ENCODE data around the gene POLR1C.
"Not testable (repeated sequence)": the region's sequence is repeated elsewhere in the genome, so short reads cannot be mapped to it uniquely, and the experiment has no call there.

The POLR1C gene

DNA sequence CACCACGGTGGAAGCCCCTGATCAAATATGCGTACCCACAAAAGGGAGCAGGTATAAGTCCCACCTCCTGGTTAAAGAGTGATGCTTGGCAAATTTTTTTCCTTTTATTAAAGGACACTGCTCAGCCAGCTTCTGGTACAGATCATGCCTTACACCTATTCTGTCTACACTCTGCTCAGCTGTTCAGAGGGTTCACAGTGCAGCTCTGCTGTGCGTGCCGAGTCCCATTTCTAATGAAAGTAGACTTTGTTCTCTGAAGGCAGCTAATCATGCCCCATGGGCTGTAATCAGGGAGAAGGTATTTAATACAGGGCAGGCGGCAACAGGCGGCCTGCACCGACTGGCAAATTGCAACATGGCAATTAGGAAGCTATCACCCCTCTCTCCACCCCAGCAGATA is 23.1 kb upstream of the POLR1C start:
- DNase-seq = no peak

DNA sequence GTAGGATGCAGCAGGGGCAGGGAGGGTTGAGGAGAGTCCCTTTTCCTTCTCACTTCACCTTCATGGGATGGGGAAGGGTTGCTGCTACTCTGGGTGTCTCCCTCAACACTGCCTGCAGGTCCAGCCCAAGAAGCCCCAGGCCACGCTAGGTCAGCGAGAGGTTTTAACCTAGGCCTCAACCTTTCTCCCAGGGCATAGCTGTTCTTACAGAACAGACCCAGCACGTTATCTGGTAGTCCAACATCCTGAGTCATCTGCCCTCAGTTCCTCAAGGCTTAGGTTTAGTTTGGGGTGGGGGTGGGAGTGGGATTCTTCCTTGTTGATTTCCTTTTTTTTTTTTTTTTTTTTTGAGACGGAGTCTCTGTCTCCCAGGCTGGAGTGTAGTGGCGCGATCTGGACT is 22.6 kb upstream of the POLR1C start:
- no peak for DNase-seq

DNA sequence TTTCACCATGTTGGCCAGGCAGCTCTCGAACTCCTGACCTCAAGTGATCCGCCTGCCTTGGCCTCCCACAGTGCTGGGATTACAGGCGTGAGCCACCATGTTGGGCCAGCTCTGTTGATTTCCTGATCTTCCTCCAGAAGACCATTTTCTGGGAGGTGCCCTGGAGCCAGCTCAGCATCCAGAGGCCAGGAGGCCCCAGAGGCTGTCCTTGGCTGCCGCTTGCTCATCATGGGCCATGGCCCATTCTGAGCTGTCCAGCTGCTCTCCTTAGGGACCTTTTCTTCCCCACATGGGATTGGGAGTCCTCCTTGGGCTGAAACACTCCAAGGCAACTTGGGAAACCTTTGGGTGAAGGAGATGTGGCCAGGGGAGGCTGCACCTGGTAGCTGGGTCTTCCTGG is 22.1 kb upstream of the POLR1C start:
- DNase-seq = no peak

DNA sequence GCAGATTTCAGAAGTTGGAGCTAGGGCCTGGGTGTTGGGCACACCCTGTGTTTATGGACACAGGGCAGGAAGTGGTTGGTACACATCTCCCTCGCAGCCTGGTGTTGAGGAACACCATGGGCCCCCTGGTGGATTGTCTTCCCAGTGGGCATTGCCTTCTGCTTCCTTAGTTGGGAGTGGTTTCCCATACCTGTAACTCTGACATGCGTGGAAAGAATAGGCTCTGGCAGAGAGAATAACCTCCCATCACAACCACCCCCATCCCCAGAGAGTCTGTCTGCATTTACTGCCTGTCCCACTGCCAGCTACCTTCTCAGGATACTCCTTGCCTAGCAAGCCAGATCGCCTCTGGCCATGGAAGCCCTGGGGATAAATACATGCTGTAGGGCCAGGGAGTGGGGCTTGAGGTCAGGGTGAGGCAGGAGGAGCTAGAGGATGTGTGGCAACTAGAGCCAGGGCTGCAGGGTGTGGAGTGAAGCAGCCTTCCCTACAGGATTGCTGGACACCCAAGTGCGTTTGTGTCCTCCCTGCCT is 21.4 kb upstream of the POLR1C start:
- no peak for DNase-seq

GRCh38 chr6:43496370-43497128 is 20.3 kb upstream of the POLR1C start:
- DNase-seq = no peak

DNA sequence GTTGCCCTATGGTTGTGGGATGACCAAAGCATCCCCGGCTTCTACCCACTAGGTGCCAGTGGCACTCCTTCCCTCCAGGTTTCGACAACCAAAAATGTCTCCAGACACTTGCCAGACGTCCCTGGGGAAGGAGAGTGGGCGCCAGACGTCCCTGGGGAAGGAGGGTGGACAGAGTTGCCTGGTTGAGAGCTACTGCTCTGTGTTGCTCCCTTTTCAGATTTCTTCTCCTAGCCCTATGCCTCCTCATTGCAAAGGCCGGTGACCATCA is 19.8 kb upstream of the POLR1C start:
- DNase-seq = no peak

DNA sequence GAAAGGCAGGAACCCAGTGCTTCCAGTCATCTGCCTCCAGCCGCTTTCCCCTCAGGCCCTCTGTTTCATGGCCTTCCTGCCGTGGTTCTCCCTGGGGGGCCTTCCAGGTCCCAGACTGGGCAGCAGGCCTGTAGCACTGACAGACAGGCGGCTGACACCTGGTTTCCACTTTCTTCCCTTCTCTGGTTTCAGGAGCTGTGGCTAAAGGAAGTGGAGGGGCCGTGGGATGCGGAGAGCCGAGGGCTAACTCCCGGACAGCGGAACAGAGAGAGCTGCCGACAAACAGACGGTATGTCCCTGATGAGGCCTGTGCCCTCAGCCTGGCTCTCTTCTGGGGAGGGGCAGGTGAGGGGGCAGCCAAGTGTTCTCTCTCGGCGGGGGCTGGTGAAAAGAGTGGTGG is 19.2 kb upstream of the POLR1C start:
- DNase-seq = no peak

GRCh38 chr6:43498291-43498690 is 18.6 kb upstream of the POLR1C start:
- not testable (repeated sequence) for DNase-seq

DNA sequence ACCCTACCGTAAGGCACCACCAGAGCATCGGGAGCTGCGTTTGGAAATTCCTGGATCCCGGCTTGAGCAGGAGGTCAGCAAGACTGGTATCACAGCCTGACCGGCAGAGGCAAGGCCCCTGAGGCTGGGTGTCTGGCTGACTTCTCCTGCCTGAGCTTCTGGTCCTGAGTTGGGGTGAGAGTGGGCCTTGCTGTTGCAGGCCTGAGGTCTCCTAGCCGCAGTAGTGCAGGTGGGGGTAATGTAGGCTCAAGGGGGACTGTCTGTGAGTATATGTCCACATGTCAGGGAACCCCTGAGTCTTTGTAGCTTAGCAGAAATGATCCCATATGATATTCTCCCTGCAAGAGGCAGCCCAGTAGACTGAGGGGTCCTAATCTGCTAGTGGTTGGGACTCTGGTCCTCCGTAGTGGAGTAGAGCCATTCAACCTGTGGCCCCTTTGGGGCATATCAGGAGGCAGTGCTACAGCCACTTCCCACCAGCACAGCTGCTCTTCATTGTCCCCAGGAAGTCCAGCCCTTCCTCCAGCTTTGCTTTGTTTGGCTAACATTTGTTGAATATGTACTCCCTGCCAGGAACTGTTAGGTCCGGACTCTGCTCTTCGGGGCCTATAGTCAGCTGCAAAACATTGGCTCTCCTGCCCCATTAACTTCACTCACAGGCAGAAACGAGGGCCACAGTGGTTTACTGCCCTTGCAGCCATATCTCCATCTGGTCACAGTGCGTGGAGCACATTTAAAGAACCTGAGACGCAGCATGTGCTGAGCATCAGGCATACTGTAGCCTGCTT is 17.7 kb upstream of the POLR1C start:
- DNase-seq = no peak

DNA sequence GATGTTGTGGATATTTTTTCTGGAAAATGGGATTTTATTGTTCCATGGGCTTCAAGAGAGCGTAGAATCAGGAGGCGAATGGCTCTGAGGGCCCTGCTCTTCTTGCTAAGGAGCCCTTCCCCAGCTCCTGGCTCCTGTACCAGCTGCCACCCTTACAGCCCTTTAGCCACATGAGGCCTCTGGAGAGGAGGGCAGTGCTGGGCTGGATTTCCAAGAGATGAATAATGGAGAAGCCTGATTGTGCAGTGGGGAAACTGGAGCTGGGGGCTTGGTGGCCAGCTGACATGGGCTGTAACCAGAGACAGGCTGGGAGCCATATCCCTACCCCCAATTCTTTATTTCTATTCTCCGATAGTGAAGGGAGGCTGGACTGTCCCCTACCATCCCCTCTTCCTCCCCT is 16.0 kb upstream of the POLR1C start:
- no peak for DNase-seq

DNA sequence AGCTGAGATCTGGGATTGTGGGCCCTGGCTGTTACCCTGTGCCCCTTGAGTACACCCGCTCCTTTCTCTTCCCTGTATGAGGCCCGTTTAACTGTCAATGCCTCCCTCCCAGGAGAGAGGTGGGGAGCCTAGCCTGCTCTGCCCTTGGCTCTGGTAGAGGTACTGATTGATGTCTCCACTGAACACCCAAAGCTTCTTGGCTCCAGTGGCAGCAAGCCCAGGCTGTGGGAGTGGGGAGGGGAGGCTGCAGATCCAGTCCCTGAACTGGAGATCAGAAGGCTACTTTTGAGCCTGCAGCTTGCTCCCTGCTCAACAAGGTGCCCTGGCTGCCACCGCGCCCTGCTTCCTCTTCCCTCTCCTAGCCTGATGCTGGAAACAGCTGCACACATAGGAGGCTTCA is 14.2 kb upstream of the POLR1C start:
- no peak for DNase-seq

DNA sequence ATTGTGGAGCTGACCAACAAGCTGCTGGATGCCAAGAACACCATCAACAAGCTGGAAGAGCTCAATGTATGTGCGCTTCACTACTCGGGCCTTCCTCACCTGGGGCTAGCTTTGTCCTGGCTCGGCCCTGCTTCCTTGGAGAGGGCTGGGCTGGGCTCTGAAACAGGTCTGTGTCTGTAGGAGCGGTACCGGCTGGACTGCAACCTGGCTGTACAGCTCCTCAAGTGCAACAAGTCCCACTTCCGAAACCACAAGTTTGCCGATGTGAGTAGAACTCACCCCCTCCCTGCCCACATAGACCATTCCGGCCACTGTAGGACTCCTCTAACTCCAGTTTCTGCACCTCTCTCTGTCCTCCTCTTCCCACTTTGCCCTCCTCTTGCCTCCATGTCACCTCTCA is 13.4 kb upstream of the POLR1C start:
- no peak for DNase-seq

- no peak for DNase-seq
These were observed 11.9 kb upstream of the POLR1C start for GRCh38 chr6:43504756-43505593.

GRCh38 chr6:43505718-43506117 is 11.2 kb upstream of the POLR1C start:
- DNase-seq = no peak

DNA sequence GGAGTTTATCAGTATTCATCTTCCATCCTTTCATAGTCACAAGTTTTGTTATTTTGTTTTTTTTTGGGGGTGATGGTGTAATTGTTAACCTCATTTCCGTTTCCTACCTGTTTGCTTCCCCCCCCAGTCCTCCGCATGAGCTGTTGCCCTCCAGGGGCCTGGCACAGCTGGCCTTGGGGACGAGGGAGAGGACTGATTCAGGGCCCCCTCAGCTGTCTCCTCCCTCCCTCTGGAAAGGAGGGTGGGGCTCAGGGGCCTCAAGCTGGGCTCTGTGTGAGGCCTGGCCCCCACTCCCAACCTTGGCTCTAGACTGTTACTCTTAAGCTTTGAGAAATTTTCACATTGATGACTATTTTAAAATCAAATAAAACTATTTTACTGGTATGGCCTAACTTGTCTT is 10.7 kb upstream of the POLR1C start:
- no peak for DNase-seq

DNA sequence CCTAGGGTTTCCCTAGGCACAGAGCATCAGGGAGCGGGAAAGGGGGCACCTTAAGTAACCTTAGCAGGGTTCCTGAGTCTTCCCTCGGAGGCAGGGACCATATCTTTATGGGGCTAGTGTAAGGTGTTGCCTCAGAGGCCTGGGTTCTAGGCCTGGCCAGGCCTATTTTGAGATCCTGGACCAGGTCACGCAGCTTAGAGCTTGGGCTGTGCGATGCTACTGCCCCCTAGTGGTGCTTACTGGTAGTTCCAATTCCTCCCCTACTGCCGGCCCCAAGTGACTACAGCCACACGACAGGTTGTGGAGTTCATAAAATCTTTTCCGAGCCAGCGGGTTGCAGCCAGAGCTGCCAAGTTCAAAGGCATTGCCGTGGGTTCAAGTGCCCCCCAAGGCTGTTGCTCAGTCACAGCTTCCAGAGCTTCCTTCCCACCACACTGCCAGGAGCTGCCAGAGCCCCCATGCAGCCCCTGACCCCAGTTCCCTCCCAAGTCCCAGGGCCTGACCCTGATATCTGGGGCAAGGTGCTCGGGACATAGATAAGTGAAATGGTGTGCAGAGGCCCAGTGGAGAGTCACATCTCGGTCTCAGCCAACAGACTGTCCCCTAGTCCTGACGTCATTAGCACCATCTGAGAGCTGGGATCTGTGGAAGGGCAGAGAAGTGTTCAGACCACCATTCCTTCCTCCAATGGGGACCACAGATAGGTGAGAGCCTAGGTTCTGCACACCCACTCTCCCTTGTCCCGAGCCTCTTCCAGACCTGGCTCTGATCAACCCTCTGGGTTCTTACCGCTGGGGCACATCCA is 10.0 kb upstream of the POLR1C start:
- DNase-seq = peak; percentile 84

- DNase-seq = no peak
These were observed 8.3 kb upstream of the POLR1C start for GRCh38 chr6:43508481-43509141.

GRCh38 chr6:43509142-43509983 is 7.5 kb upstream of the POLR1C start:
- DNase-seq = no peak

DNA sequence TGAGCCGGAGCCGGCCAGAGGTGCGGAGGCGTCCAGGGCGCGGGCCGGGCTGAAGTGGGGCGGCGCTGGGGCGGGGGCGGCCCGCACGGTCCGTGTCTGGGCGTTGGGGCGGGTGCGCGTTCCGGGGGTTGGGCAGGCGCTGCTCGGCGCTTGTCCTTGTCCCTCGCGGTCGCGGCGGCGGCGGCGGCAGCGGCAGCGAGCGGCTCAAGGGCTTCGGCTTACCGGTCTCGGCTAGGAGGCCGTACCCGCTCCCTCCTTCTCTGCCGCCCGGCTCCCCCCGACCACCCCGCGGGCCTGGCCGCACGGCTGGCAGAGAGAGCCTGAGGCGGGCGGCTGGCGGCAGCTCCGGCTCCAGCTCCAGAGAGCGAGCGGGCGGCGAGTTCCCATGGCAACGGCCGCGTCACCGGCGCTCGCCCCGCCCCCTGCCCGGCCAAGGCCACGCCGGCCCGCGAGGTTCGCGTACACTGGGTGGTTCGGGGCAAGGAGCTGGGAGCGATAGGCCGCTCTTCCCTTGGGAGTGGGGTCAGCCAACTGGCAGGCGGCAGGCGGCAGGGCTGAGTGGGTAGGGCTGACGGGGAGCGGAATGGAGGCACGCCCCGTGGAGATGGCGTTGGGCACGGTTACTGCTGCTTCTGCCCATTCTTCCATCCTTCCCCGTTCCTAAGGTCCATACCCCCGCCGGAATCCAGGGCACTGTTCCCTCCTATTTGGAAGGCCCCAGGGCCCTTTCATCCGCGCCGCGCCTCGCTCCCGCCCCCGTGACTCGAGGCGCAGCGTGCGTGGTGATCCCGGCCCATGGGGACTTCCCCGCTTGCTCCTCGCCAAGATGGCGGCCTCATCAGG is 6.7 kb upstream of the POLR1C start, which contains the start of gene LRRC73:
Gene LRRC73 (minus strand): TSS at position 363 of the 843 bp plus-strand sequence. CDS start 561 bp downstream, outside the sequence.
- peak; percentile 79 for DNase-seq

- DNase-seq = no peak
These were observed 6.1 kb upstream of the POLR1C start for GRCh38 chr6:43510827-43511163.

Data from stimulated activated CD4-positive, alpha-beta T cell treated with anti-CD3 and anti-CD28 coated beads, Interleukin-4, amount 100 ng/mL, for 24 hours (primary cell).